Tibial nerve (tissue), 3 donors: ENCODE data around the gene SNN.

Source experiments
- POLR2A ChIP-seq, 2 donors: fragments of 450-650 bp; IDR thresholded peaks; one replicate each; pipeline ENCODE4 v1.6.1; 2017; ENCODE audit warnings: antibody characterized with exemption in 2 of 2, mild to moderate bottlenecking in 2 of 2, moderate library complexity in 2 of 2
- TF ChIP-seq, protein P1 (sequence below), 5 experiments: fragments of 200-600 bp in 3 of 5; fragments of 450-650 bp in 2 of 5; sonication (generic) in 3 of 5; IDR thresholded peaks; one replicate each; pipeline ENCODE4 v1.5.1; 2016 to 2019; ENCODE audit warnings: antibody characterized with exemption in 5 of 5, mild to moderate bottlenecking in 3 of 5, moderate library complexity in 2 of 5

DNA sequence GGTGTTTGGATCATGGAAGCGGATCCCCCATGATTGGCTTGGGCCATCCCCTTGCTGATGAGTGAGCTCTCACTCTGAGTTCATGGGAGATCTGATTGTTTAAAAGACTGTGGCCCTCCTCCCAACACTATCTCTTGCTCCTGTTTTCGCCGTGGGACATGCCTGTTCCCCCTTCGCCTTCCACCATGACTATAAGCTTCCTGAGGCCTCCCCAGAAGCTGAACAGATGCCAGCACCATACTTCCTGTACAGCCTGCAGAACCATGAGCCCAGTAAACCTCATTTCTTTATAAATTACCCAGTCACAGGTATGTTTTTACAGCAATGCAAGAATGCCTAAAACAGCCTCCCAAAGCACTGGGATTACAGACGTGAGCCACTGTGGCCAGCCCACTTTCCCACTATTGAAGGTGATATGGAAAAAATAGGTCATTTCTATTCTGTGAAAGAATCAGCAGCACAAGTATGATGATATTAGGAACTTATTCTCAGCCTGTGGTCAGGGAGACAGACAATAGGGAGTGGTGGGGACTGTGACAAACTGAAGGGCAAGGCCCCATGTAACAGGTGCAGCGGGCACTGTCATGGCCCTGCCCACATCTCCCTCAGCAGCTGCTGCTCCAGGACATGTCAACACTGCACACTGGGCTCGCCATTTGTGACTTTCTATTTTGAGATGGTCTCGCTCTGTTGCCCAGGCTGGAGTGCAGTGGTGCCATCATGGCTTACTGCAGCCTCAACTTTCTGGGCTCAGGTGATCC is 47.8 kb upstream of the SNN start:
- TF ChIP-seq, protein P1, sequence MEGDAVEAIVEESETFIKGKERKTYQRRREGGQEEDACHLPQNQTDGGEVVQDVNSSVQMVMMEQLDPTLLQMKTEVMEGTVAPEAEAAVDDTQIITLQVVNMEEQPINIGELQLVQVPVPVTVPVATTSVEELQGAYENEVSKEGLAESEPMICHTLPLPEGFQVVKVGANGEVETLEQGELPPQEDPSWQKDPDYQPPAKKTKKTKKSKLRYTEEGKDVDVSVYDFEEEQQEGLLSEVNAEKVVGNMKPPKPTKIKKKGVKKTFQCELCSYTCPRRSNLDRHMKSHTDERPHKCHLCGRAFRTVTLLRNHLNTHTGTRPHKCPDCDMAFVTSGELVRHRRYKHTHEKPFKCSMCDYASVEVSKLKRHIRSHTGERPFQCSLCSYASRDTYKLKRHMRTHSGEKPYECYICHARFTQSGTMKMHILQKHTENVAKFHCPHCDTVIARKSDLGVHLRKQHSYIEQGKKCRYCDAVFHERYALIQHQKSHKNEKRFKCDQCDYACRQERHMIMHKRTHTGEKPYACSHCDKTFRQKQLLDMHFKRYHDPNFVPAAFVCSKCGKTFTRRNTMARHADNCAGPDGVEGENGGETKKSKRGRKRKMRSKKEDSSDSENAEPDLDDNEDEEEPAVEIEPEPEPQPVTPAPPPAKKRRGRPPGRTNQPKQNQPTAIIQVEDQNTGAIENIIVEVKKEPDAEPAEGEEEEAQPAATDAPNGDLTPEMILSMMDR (IDR thresholded peaks at IDR 0.05): no peak
- no peak for TF ChIP-seq POLR2A (IDR thresholded peaks at IDR 0.05)
